Right lobe of liver (tissue), 4 donors: Measurements from ENCODE around the gene HOXA4.

Experiments used
- POLR2A ChIP-seq: fragments of 450-650 bp; IDR thresholded peaks from one replicate; pipeline ENCODE4 v1.6.1; 2017; ENCODE audit warnings: antibody characterized with exemption, mild to moderate bottlenecking
- TF ChIP-seq, protein P1 (sequence below), 4 donors: fragments of 200-600 bp in 3 of 4; fragments of 450-650 bp in 1 of 4; IDR thresholded peaks; one replicate each; pipeline versions ENCODE4 v1.5.1 to v1.8.0; 2016 to 2022; ENCODE audit warnings: antibody characterized with exemption in 4 of 4, mild to moderate bottlenecking in 2 of 4
- donor health status: DM: no; HTN: no; CAD: no.
- donor health status: DM: no; HTN: no; CAD: no.
- donor health status: DM: no; HTN: yes; CAD: no.

DNA sequence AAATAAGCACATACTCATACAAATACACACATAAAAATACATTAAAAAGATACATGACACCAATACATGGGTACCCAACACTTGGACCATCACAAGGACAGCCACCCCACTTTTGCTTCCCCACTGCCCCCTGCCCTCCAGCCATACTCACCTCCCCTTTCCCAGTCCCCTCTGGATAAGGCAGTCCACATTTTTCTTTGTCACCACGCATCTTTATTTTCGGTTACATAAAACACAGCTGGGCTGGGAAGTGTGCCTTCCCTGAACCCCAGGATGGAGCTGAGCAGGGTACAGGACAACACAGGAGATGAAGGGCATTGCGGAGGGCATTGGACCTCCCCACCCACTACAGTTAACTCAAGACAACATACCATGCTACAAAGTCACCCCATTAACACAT, 23.0 kb upstream of the HOXA4 start:
- TF ChIP-seq POLR2A = no peak
- TF ChIP-seq, protein P1, sequence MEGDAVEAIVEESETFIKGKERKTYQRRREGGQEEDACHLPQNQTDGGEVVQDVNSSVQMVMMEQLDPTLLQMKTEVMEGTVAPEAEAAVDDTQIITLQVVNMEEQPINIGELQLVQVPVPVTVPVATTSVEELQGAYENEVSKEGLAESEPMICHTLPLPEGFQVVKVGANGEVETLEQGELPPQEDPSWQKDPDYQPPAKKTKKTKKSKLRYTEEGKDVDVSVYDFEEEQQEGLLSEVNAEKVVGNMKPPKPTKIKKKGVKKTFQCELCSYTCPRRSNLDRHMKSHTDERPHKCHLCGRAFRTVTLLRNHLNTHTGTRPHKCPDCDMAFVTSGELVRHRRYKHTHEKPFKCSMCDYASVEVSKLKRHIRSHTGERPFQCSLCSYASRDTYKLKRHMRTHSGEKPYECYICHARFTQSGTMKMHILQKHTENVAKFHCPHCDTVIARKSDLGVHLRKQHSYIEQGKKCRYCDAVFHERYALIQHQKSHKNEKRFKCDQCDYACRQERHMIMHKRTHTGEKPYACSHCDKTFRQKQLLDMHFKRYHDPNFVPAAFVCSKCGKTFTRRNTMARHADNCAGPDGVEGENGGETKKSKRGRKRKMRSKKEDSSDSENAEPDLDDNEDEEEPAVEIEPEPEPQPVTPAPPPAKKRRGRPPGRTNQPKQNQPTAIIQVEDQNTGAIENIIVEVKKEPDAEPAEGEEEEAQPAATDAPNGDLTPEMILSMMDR (IDR thresholded peaks at IDR 0.05) = no peak
